ENCODE data around the gene NXN.
"Not testable (repeated sequence)": the region's sequence is repeated elsewhere in the genome, so short reads cannot be mapped to it uniquely, and the experiment has no call there.

Gene NXN

DNA sequence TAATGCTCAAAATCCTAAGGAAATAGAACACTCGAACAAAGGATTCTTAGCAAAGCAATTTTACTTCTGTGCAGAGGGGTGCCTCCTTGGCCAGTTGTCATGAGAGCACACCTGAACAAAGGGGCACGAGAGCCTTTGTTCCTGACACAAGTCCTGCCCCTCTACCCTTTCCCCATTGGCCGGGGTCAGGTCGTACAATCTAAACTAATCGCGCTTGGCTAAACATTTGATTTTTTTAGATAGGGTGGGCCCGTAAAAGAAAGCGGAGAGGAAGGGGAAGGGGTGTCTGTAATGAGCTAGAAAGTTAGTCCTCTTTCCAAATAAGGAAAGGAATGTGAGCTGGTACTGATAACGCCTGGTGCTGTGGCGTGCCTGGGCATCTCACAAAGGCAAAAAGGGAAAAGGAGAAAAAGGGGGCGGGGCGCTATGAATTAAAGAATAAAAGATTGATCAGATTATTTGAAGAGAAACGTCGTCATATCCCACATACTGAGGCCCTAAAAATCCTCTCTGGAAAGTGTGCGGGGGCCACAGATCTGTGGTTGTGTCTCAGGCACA lies 223.5 kb downstream of the NXN start:
- not testable (repeated sequence) for DNase-seq

- DNase-seq, result not testable (repeated sequence)
These were observed 224.1 kb downstream of the NXN start for GRCh38 chr17:755319-755961.

DNA sequence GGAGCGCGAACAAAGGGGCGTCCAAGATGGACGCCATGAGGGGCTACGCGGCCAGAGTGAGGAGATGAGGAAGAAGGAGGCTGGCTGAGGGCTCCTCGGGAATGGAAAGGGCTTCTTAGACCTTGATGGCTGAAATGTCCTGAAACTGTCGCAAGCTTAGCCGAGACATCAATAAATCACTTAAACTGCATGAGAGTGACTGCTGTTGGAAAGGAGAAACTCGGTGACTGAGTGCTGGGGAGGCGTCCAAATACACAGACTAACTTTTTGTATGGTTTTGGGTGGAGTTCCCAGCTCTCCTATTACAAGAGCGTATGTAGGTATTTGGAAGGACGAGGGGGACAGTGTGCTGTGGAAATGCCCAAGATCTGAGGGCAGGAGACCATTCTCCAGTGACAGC lies 226.2 kb downstream of the NXN start:
- no peak for DNase-seq

GRCh38 chr17:752620-753219 lies 226.9 kb downstream of the NXN start:
- peak; percentile 61 for DNase-seq

- DNase-seq, result peak; percentile 83
These were observed 227.5 kb downstream of the NXN start, which contains the start of gene GEMIN4 for GRCh38 chr17:752002-752619. Gene GEMIN4 (minus strand): TSS chr17:752264. CDS start chr17:752142, 122 bp downstream.

DNA sequence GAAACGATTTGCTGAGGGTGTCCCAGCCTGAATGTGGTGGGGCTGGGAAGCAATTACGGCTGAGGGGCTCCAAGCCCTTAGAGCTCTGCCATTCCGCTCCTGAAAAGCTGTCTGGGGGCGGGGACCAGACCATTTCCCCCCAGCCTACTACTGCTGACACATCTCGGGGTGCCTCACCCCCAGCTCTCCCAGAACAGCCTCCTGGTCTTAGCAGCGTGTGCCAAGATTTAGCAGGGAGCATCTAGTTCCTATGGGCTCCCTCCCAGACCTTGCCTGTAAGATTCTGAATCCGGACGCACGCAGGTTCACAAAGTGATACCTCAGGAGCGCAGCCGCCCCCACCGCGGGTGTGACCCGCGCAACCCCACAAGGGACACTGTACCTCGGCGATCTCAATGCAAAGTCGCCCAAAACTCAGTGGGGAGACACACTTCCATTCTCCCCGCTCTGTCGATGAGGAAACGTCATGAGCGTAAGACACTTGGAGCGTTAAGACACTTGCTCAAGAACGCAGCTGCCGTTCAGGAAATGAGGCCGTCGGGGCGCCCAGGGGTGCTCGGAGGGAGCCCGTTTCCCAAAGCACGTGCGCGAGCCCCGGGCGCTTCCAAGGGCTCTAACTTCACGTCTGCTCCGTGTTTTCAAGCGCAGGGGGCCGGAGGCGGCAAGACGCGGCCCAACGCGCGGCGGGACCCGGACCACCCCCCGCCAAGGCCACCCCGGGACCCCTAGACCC lies 228.1 kb downstream of the NXN start:
- DNase-seq, result peak; percentile 36

- DNase-seq, result peak; percentile 9
These were observed 229.0 kb downstream of the NXN start for GRCh38 chr17:750431-751037.

DNA sequence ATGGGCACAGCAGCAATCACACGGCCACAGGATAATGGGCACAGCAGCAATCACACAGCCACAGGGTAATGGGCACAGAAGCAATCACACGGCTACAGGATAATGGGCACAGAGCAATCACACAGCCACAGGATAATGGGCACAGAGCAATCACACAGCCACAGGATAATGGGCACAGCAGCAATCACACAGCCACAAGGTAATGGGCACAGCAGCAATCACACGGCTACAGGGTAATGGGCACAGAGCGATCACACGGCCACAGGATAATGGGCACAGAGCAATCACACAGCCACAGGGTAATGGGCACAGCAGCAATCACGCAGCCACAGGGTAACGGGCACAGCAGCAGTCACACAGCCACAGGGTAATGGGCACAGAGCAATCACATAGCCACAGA lies 230.2 kb downstream of the NXN start:
- not testable (repeated sequence) for DNase-seq

Measured in fibroblast of skin of back (primary cell).